ENCODE results near the gene PFAS. TPM values are rescaled to one million over a fixed set of nuclear protein-coding genes. Genes with fewer than 3 reads are reported as not detected.
"Not testable (repeated sequence)": the region's sequence is repeated elsewhere in the genome, so short reads cannot be mapped to it uniquely, and the experiment has no call there.

The PFAS gene
- total and polyA plus RNA-seq, 3 experiments from 2014 or later: 17.7 to 168 (median 167) TPM

GRCh38 chr17:8249621-8250500, 772 bp downstream of the PFAS start:
- Histone ChIP-seq H3K36me3 (ENCODE audit: insufficient read depth, low read length) (peaks cover 7% of the 10 kb centered on the region), H3K9me3 (ENCODE audit: low read length) (no peaks in the 10 kb centered on the region), H3K4me3 (ENCODE audit: low read length) (peak overlapping the region; percentile 71), H3K4me1 (ENCODE audit: insufficient read depth, low read length) (peaks cover 28% of the 10 kb centered on the region), H3K27ac (ENCODE audit: low read depth, low read length) (peak overlapping the region; percentile 100), H3K27me3 (ENCODE audit: insufficient read depth, low read length, poor library complexity, severe bottlenecking) (no peaks in the 10 kb centered on the region)
- Mint-ChIP-seq H3K4me3 (peak overlapping the region; percentile 95 to 99 (median 99)), H3K36me3 (peaks cover 0 to 43% (median 3%) of the 10 kb centered on the region in 3 donors), H3K27me3 (peaks cover 0 to 9% of the 10 kb centered on the region in 2 donors), H3K4me1 (peaks cover 39 to 43% (median 43%) of the 10 kb centered on the region in 3 donors), H3K27ac (peak overlapping the region in 7 of 8 donors; percentile 98 to 100 (median 100)), H3K9me3 (peaks cover 0 to 5% (median 0%) of the 10 kb centered on the region in 5 donors)
- ChIA-PET CTCF (interaction anchor here (1.4 to 4.3 kb wide), 4 partner anchors 19 to 111 kb away, joined by 3 to 51 read pairs (median 4); no protein-coding TSS in a partner anchor), POLR2A (interaction anchor here (0.5 to 6.7 kb wide), 5 partner anchors 25 to 130 kb away, joined by 3 to 149 read pairs (median 3); partner anchors contain the start of genes RANGRF and SLC25A35)
- DNase-seq: peak in 1 of 5 donors; percentile 5

GRCh38 chr17:8251411-8251810, 2.3 kb downstream of the PFAS start:
- H3K36me3 ChIP-seq (ENCODE audit: insufficient read depth, low read length); H3K27me3 Mint-ChIP-seq; H3K4me3 Mint-ChIP-seq; H3K9me3 Mint-ChIP-seq; H3K27me3 ChIP-seq (ENCODE audit: insufficient read depth, low read length, poor library complexity, severe bottlenecking); H3K4me3 ChIP-seq (ENCODE audit: low read length); POLR2A ChIA-PET; H3K27ac Mint-ChIP-seq; H3K9me3 ChIP-seq (ENCODE audit: low read length); H3K27ac ChIP-seq (ENCODE audit: low read depth, low read length): not testable (repeated sequence)
- Mint-ChIP-seq H3K4me1 (peaks cover 26 to 29% (median 29%) of the 10 kb centered on the region in 3 donors), H3K36me3 (peaks cover 0 to 47% (median 0%) of the 10 kb centered on the region in 3 donors)
- CTCF ChIA-PET: interaction anchor here (1.0 kb wide), 1 partner anchor 44 kb away, joined by 4 read pairs; the partner anchor contains the start of gene SLC25A35
- DNase-seq: peak in 1 of 5 donors; percentile 8
- peaks cover 13% of the 10 kb centered on the region for H3K4me1 ChIP-seq (ENCODE audit: insufficient read depth, low read length)

DNA sequence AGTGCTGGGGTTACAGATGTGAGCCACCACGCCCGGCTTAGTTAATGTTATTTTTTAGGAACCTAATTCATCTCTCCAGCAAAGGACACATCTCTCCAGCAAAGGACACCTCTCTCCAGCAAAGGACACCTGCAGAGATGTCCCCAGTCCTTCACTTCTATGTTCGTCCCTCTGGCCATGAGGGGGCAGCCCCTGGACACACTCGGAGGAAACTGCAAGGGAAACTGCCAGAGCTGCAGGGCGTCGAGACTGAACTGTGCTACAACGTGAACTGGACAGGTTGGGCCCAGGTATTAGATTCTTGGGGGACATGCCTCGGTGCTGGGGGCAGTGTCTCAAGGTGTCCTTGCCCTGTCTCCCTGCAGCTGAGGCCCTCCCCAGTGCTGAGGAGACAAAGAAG, 4.7 kb downstream of the PFAS start:
- H3K4me1 ChIP-seq (ENCODE audit: insufficient read depth, low read length): peaks cover 11% of the 10 kb centered on the region
- Mint-ChIP-seq H3K4me3 (no peak overlapping the region), H3K27me3 (no peaks in the 10 kb centered on the region), H3K27ac (no peak overlapping the region), H3K36me3 (peaks cover 0 to 46% (median 4%) of the 10 kb centered on the region in 3 donors), H3K4me1 (peaks cover 17 to 20% (median 19%) of the 10 kb centered on the region in 3 donors), H3K9me3 (peaks cover 0 to 1% (median 0%) of the 10 kb centered on the region in 5 donors)
- H3K36me3 ChIP-seq (ENCODE audit: insufficient read depth, low read length): no peaks in the 10 kb centered on the region
- no peak overlapping the region for H3K4me3 ChIP-seq (ENCODE audit: low read length)
- CTCF ChIA-PET: interaction anchor here (1.9 kb wide), 1 partner anchor 47 kb away, joined by 4 read pairs; no protein-coding TSS in a partner anchor
- no peak overlapping the region for H3K27ac ChIP-seq (ENCODE audit: low read depth, low read length)
- DNase-seq: peak in 1 of 5 donors; percentile 39
- no peaks in the 10 kb centered on the region for H3K27me3 ChIP-seq (ENCODE audit: insufficient read depth, low read length, poor library complexity, severe bottlenecking)
- H3K9me3 ChIP-seq (ENCODE audit: low read length): no peaks in the 10 kb centered on the region
- POLR2A ChIA-PET: no interaction called here

GRCh38 chr17:8254881-8255280, 5.8 kb downstream of the PFAS start:
- H3K27me3 ChIP-seq (ENCODE audit: insufficient read depth, low read length, poor library complexity, severe bottlenecking): no peaks in the 10 kb centered on the region
- H3K4me3 ChIP-seq (ENCODE audit: low read length): no peak overlapping the region
- no peak overlapping the region for H3K27ac ChIP-seq (ENCODE audit: low read depth, low read length)
- H3K27me3 Mint-ChIP-seq: no peaks in the 10 kb centered on the region
- H3K27ac Mint-ChIP-seq: no peak overlapping the region
- no peak overlapping the region for H3K4me3 Mint-ChIP-seq
- ChIA-PET POLR2A (no interaction called here), CTCF (interaction anchor here (1.9 kb wide), 1 partner anchor 46 kb away, joined by 4 read pairs; no protein-coding TSS in a partner anchor)
- H3K9me3 ChIP-seq (ENCODE audit: low read length): no peaks in the 10 kb centered on the region
- H3K4me1 ChIP-seq (ENCODE audit: insufficient read depth, low read length): peaks cover 5% of the 10 kb centered on the region
- H3K36me3 ChIP-seq (ENCODE audit: insufficient read depth, low read length): no peaks in the 10 kb centered on the region
- peaks cover 8 to 10% (median 9%) of the 10 kb centered on the region in 3 donors for H3K4me1 Mint-ChIP-seq
- DNase-seq: peak in 1 of 5 donors; percentile 8
- peaks cover 0 to 40% (median 4%) of the 10 kb centered on the region in 3 donors for H3K36me3 Mint-ChIP-seq
- H3K9me3 Mint-ChIP-seq: no peaks in the 10 kb centered on the region

DNA sequence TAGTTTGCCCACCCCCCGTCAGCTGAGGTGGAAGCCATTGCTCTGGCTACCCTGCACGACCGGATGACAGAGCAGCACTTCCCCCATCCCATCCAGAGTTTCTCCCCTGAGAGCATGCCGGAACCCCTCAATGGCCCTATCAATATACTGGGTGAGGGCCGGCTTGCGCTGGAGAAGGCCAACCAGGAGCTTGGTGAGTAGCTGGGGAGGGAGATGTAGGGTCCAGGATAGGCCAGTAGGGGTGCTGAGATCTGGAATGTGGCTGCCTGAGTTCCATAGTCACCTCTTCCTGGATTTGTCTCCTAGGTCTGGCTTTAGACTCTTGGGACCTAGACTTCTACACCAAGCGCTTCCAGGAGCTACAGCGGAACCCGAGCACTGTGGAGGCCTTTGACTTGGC, 6.4 kb downstream of the PFAS start:
- Mint-ChIP-seq H3K9me3 (no peaks in the 10 kb centered on the region), H3K4me3 (no peak overlapping the region), H3K36me3 (peaks cover 0 to 45% (median 4%) of the 10 kb centered on the region in 3 donors), H3K27ac (no peak overlapping the region), H3K4me1 (peaks cover 1 to 3% (median 2%) of the 10 kb centered on the region in 3 donors), H3K27me3 (no peaks in the 10 kb centered on the region)
- no peak overlapping the region for H3K4me3 ChIP-seq (ENCODE audit: low read length)
- no peaks in the 10 kb centered on the region for H3K4me1 ChIP-seq (ENCODE audit: insufficient read depth, low read length)
- no peaks in the 10 kb centered on the region for H3K27me3 ChIP-seq (ENCODE audit: insufficient read depth, low read length, poor library complexity, severe bottlenecking)
- POLR2A ChIA-PET: interaction anchor here (0.9 kb wide), 1 partner anchor 9 kb away, joined by 9 read pairs; no protein-coding TSS in a partner anchor
- H3K9me3 ChIP-seq (ENCODE audit: low read length): no peaks in the 10 kb centered on the region
- H3K27ac ChIP-seq (ENCODE audit: low read depth, low read length): no peak overlapping the region
- H3K36me3 ChIP-seq (ENCODE audit: insufficient read depth, low read length): no peaks in the 10 kb centered on the region
- DNase-seq: peak in 1 of 5 donors; percentile 24
- CTCF ChIA-PET: interaction anchor here (1.9 kb wide), 1 partner anchor 46 kb away, joined by 4 read pairs; no protein-coding TSS in a partner anchor

GRCh38 chr17:8256291-8256690, 7.2 kb downstream of the PFAS start:
- Histone ChIP-seq H3K4me1 (ENCODE audit: insufficient read depth, low read length) (no peaks in the 10 kb centered on the region), H3K9me3 (ENCODE audit: low read length) (no peaks in the 10 kb centered on the region), H3K27me3 (ENCODE audit: insufficient read depth, low read length, poor library complexity, severe bottlenecking) (no peaks in the 10 kb centered on the region), H3K36me3 (ENCODE audit: insufficient read depth, low read length) (no peaks in the 10 kb centered on the region), H3K27ac (ENCODE audit: low read depth, low read length) (no peak overlapping the region), H3K4me3 (ENCODE audit: low read length) (no peak overlapping the region)
- Mint-ChIP-seq H3K27ac (no peak overlapping the region), H3K4me3 (no peak overlapping the region), H3K27me3 (no peaks in the 10 kb centered on the region), H3K9me3 (no peaks in the 10 kb centered on the region), H3K4me1 (no peaks in the 10 kb centered on the region), H3K36me3 (peaks cover 0 to 51% (median 6%) of the 10 kb centered on the region in 3 donors)
- POLR2A ChIA-PET: interaction anchor here (0.9 kb wide), 1 partner anchor 9 kb away, joined by 9 read pairs; no protein-coding TSS in a partner anchor
- DNase-seq: peak in 1 of 5 donors; percentile 9
- CTCF ChIA-PET: no interaction called here

DNA sequence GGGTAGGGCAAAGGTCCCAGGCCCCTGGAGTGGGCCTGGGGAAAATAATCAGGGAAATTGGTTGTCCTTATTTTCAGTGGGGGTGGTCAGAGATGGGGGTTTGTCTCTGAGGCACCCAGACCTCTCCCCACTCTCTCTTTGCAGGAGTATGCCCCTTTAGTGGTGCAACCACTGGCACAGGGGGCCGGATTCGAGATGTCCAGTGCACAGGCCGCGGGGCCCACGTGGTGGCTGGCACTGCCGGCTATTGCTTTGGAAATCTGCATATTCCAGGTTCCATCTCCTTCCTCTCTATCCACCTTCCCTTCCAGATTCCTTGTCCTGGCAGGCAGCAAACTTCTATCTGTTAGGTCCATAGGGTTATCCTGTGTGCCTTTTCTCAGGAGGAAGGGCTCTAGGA, 7.6 kb downstream of the PFAS start:
- Mint-ChIP-seq H3K36me3 (peaks cover 0 to 54% (median 6%) of the 10 kb centered on the region in 3 donors), H3K27me3 (no peaks in the 10 kb centered on the region), H3K4me3 (no peak overlapping the region), H3K4me1 (no peaks in the 10 kb centered on the region), H3K9me3 (no peaks in the 10 kb centered on the region), H3K27ac (no peak overlapping the region)
- H3K36me3 ChIP-seq (ENCODE audit: insufficient read depth, low read length): no peaks in the 10 kb centered on the region
- H3K27ac ChIP-seq (ENCODE audit: low read depth, low read length): no peak overlapping the region
- no peaks in the 10 kb centered on the region for H3K27me3 ChIP-seq (ENCODE audit: insufficient read depth, low read length, poor library complexity, severe bottlenecking)
- no peaks in the 10 kb centered on the region for H3K9me3 ChIP-seq (ENCODE audit: low read length)
- POLR2A ChIA-PET: interaction anchor here (0.9 kb wide), 1 partner anchor 10 kb away, joined by 9 read pairs; no protein-coding TSS in a partner anchor
- DNase-seq: no peak
- no peak overlapping the region for H3K4me3 ChIP-seq (ENCODE audit: low read length)
- H3K4me1 ChIP-seq (ENCODE audit: insufficient read depth, low read length): no peaks in the 10 kb centered on the region
- CTCF ChIA-PET: no interaction called here

DNA sequence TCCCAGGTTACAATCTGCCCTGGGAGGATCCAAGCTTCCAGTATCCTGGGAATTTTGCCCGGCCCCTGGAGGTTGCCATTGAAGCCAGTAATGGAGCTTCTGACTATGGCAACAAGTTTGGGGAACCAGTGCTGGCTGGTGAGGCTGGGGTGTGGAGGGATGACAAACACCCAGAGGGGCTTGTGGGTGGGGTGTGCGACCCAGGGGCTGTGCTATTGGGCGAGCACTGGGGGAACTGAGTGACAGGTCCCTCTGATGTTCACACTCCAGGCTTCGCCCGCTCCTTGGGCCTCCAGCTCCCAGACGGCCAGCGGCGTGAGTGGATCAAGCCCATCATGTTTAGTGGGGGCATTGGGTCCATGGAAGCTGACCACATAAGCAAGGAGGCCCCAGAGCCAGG, 8.7 kb downstream of the PFAS start:
- H3K27ac ChIP-seq (ENCODE audit: low read depth, low read length): no peak overlapping the region
- Mint-ChIP-seq H3K27me3 (no peaks in the 10 kb centered on the region), H3K36me3 (peaks cover 0 to 62% (median 6%) of the 10 kb centered on the region in 3 donors), H3K27ac (no peak overlapping the region), H3K4me1 (no peaks in the 10 kb centered on the region), H3K4me3 (no peak overlapping the region), H3K9me3 (no peaks in the 10 kb centered on the region)
- no peaks in the 10 kb centered on the region for H3K9me3 ChIP-seq (ENCODE audit: low read length)
- POLR2A ChIA-PET: no interaction called here
- CTCF ChIA-PET: interaction anchor here (1.6 kb wide), 1 partner anchor 38 kb away, joined by 5 read pairs; the partner anchor contains the start of gene SLC25A35
- H3K4me1 ChIP-seq (ENCODE audit: insufficient read depth, low read length): no peaks in the 10 kb centered on the region
- H3K36me3 ChIP-seq (ENCODE audit: insufficient read depth, low read length): no peaks in the 10 kb centered on the region
- no peak overlapping the region for H3K4me3 ChIP-seq (ENCODE audit: low read length)
- peak in 1 of 5 donors; percentile 35 for DNase-seq
- no peaks in the 10 kb centered on the region for H3K27me3 ChIP-seq (ENCODE audit: insufficient read depth, low read length, poor library complexity, severe bottlenecking)
